Osteocyte (in vitro differentiated cells): Measurements from ENCODE around the gene ZNF385A. TPM values are rescaled to one million over a fixed set of nuclear protein-coding genes. Genes with fewer than 3 reads are reported as not detected.

ENCODE experiments used
- DNase-seq: peaks from one replicate; pipeline ENCODE4 v3.0.0; 2021; ENCODE audit warnings: mixed read lengths; ENCODE audit not compliant: unreplicated experiment; ENCODE audit errors: extremely low spot score
- H3K27ac Mint-ChIP-seq: one replicate; pipeline ENCODE4 v1.8.0; 2021; ENCODE audit warnings: mild to moderate bottlenecking, mixed read lengths; ENCODE audit not compliant: unreplicated experiment
- H3K27me3 Mint-ChIP-seq: one replicate; pipeline ENCODE4 v1.8.0; 2021; ENCODE audit warnings: mixed read lengths; ENCODE audit not compliant: unreplicated experiment
- H3K36me3 Mint-ChIP-seq: one replicate; pipeline ENCODE4 v1.8.0; 2021; ENCODE audit warnings: mixed read lengths; ENCODE audit not compliant: unreplicated experiment
- H3K4me1 Mint-ChIP-seq: one replicate; pipeline ENCODE4 v1.8.0; 2021; ENCODE audit warnings: mixed read lengths; ENCODE audit not compliant: unreplicated experiment
- H3K4me3 Mint-ChIP-seq: one replicate; pipeline ENCODE4 v1.8.0; 2021; ENCODE audit warnings: mild to moderate bottlenecking, moderate library complexity, mixed read lengths; ENCODE audit not compliant: unreplicated experiment
- H3K9me3 Mint-ChIP-seq: one replicate; pipeline ENCODE4 v1.8.0; 2021; ENCODE audit warnings: mixed read lengths; ENCODE audit not compliant: unreplicated experiment
- CTCF ChIP-seq: fragments of 200-600 bp; sonication (generic); IDR thresholded peaks from 2 replicates; pipeline ENCODE4 v1.5.0; 2021; ENCODE audit warnings: antibody characterized with exemption, mild to moderate bottlenecking, moderate library complexity
- total RNA-seq: library from RNA; stranded (reverse); gene quantifications from 2 replicates; pipeline ENCODE4 v1.2.1, GENCODE V29; 2021

The ZNF385A gene
- total RNA-seq, 1 donor from 2014 or later: 12.3 TPM

GRCh38 chr12:54411391-54412241 lies 27.1 kb upstream of the ZNF385A start:
- no peak for TF ChIP-seq CTCF
- peaks cover 14% of the 10 kb centered on the region for H3K36me3 Mint-ChIP-seq
- H3K4me1 Mint-ChIP-seq: peaks cover 39% of the 10 kb centered on the region
- peak overlapping the region; percentile 89 for H3K27ac Mint-ChIP-seq
- H3K4me3 Mint-ChIP-seq: no peak overlapping the region
- no peak for DNase-seq
- H3K27me3 Mint-ChIP-seq: no peaks in the 10 kb centered on the region
- no peaks in the 10 kb centered on the region for H3K9me3 Mint-ChIP-seq

GRCh38 chr12:54409267-54409666 lies 24.7 kb upstream of the ZNF385A start:
- Mint-ChIP-seq H3K27ac (no peak overlapping the region), H3K4me1 (peaks cover 32% of the 10 kb centered on the region), H3K9me3 (no peaks in the 10 kb centered on the region), H3K27me3 (no peaks in the 10 kb centered on the region), H3K4me3 (no peak overlapping the region), H3K36me3 (peaks cover 25% of the 10 kb centered on the region)
- no peak for DNase-seq
- TF ChIP-seq CTCF: no peak

- TF ChIP-seq CTCF: no peak
- DNase-seq: no peak
- peaks cover 38% of the 10 kb centered on the region for H3K36me3 Mint-ChIP-seq
- H3K27ac Mint-ChIP-seq: no peak overlapping the region
- no peaks in the 10 kb centered on the region for H3K27me3 Mint-ChIP-seq
- H3K4me1 Mint-ChIP-seq: peaks cover 13% of the 10 kb centered on the region
- H3K4me3 Mint-ChIP-seq: no peak overlapping the region
- no peaks in the 10 kb centered on the region for H3K9me3 Mint-ChIP-seq
Observed at GRCh38 chr12:54407183-54407905, 22.8 kb upstream of the ZNF385A start.

GRCh38 chr12:54405573-54405972 lies 21.0 kb upstream of the ZNF385A start:
- DNase-seq: no peak
- peaks cover 45% of the 10 kb centered on the region for H3K36me3 Mint-ChIP-seq
- TF ChIP-seq CTCF: no peak
- H3K27me3 Mint-ChIP-seq: no peaks in the 10 kb centered on the region
- no peak overlapping the region for H3K27ac Mint-ChIP-seq
- no peak overlapping the region for H3K4me3 Mint-ChIP-seq
- H3K9me3 Mint-ChIP-seq: no peaks in the 10 kb centered on the region
- no peaks in the 10 kb centered on the region for H3K4me1 Mint-ChIP-seq

GRCh38 chr12:54405106-54405505 lies 20.6 kb upstream of the ZNF385A start:
- Mint-ChIP-seq H3K27ac (no peak overlapping the region), H3K4me1 (no peaks in the 10 kb centered on the region), H3K9me3 (no peaks in the 10 kb centered on the region), H3K36me3 (peaks cover 45% of the 10 kb centered on the region), H3K4me3 (no peak overlapping the region), H3K27me3 (no peaks in the 10 kb centered on the region)
- TF ChIP-seq CTCF: no peak
- DNase-seq: no peak
